ENCODE measurements around the gene GPATCH11.

The GPATCH11 gene

DNA sequence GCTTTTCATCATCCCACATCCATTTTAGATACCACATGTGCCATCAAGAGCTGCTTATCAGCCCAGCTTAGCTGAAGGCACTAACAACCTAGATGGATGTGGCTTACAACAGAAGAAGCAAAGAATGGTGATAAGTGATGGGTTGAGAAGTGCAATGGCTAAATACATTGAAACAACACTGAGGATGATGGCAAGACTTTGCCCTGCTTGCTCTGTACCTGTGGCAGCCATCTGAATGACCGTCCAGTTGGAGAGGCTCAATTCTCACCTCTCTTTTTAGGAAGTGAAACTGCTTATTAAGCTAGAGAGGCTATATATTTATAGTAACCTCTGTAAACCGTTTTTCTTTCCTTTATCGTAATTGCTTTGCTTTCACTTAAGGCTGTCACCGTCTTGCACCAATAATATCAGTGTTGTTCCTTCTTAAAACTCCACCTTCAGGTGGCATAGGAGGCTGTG lies 5.7 kb downstream of the GPATCH11 start:
- Mint-ChIP-seq H3K4me3 (no peak overlapping the region), H3K4me1 (peaks cover 9% of the 10 kb centered on the region), H3K36me3 (ENCODE audit: low read depth) (peaks cover 19% of the 10 kb centered on the region), H3K27ac (no peak overlapping the region), H3K27me3 (no peaks in the 10 kb centered on the region), H3K9me3 (no peaks in the 10 kb centered on the region)
- no peak for DNase-seq
- no peak for ATAC-seq

DNA sequence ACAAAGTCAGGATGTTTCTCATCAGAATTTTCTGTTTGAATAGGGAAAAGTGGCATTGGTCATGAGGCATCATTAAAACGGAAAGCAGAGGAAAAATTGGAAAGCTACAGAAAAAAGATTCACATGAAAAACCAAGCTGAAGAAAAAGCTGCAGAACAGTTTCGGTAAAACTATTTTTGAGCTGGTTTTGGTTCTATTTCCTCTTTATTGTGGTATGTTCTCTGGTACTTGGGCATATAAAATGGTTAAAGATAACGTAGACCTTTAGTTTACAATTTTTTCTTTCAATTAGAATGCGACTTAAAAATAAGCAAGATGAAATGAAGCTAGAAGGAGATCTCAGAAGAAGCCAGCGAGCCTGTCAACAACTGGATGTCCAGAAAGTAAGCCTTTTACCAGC lies 7.6 kb downstream of the GPATCH11 start:
- Mint-ChIP-seq H3K9me3 (no peaks in the 10 kb centered on the region), H3K4me1 (peaks cover 9% of the 10 kb centered on the region), H3K27me3 (no peaks in the 10 kb centered on the region), H3K4me3 (no peak overlapping the region), H3K36me3 (ENCODE audit: low read depth) (peaks cover 30% of the 10 kb centered on the region), H3K27ac (peak overlapping the region; percentile 85)
- DNase-seq: no peak
- ATAC-seq: no peak

DNA sequence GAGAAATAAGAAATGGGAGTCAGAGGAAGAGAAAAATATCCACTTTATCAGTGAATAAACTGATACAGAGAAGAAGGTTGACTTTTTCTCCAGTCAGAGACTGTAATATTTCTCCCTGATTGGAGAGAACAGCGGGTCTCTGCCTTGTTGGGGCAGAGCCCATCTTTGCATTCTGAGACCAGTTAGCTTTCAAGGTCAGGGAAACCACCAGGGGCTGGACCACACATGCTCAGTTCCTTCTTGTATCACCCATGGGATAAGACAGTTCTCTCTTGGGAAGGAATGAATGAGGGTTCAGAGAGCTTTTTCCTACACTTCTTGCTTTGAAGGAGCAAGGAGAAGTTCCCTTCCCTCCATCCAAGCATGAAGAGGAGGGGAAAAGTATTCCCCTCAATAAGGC lies 12.2 kb downstream of the GPATCH11 start:
- Mint-ChIP-seq H3K36me3 (ENCODE audit: low read depth) (peaks cover 52% of the 10 kb centered on the region), H3K27me3 (no peaks in the 10 kb centered on the region), H3K9me3 (no peaks in the 10 kb centered on the region), H3K4me1 (peaks cover 4% of the 10 kb centered on the region), H3K27ac (peak overlapping the region; percentile 1), H3K4me3 (no peak overlapping the region)
- no peak for DNase-seq
- no peak for ATAC-seq

DNA sequence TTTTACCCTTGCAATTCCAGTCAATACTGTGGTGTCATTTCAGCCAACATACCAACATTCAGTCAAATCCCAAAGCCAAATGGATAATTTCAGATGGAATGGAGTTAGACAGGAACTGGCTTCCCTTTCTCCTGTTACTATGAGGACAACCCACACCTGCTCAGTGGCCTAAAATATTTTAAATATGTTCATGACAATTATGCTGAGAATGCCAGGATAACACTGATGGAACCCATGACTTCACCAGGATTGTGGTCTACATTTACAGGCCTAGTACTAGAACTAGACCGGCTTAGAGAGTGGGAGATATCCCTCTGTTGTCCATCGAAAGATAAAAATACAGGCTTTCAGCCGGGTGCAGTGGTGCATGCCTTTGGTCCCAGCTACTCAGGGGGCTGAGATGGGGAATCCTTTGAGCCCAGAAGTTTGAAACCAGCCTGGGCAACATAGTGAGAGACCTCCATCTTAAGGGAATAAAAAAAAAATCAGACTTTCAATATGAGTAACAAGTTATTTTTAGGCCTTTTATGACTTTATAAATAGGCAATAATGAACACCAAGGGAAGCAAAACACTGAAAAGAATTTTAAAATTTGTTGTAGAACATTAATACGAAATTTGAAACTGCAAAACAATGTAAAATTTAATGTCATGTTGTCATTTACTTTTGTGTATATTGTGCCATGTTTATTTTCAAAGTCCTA lies 14.2 kb downstream of the GPATCH11 start:
- ATAC-seq (no peak), DNase-seq (no peak)
- Mint-ChIP-seq H3K9me3 (no peaks in the 10 kb centered on the region), H3K27ac (no peak overlapping the region), H3K36me3 (ENCODE audit: low read depth) (peaks cover 45% of the 10 kb centered on the region), H3K27me3 (no peaks in the 10 kb centered on the region), H3K4me3 (no peak overlapping the region), H3K4me1 (peaks cover 2% of the 10 kb centered on the region)

DNA sequence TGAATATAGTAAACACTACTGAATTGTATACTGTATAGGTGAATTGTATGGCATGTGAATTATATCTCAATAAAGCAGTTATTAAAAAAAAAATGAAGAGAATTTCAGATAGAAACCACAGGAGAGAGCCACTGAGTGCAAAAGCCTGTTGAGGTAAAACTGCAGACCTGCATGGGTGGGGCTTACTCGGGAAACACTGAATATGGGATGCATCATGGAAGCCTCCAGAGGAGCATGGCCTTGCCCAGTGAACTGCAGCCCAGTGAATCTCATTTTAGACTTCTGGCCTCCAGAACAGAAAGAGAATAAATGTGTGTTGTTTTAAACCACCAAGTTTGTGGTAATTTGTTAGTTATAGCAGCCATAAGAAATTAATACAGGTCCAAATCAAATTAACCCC lies 15.7 kb downstream of the GPATCH11 start:
- Mint-ChIP-seq H3K9me3 (no peaks in the 10 kb centered on the region), H3K36me3 (ENCODE audit: low read depth) (peaks cover 41% of the 10 kb centered on the region), H3K27me3 (no peaks in the 10 kb centered on the region), H3K4me3 (no peak overlapping the region), H3K4me1 (peaks cover 2% of the 10 kb centered on the region), H3K27ac (no peak overlapping the region)
- DNase-seq (no peak), ATAC-seq (no peak)

DNA sequence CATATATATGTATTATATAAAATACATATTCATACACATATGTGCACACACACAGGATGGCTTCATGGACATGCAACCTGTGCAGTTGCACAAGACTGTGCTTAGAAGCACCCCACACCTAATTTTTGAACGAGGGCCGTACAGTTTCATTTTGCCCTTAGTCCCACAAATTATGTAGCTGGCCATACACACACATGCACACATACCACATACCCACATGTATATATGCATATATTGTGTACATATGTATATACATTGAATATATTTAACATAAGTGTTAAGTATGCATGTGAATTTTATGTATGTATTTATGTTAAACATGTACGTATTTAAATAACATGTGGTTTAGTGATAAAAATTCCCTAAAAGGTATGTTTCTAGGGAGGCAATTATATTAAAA lies 18.3 kb downstream of the GPATCH11 start:
- DNase-seq (no peak), ATAC-seq (no peak)
- Mint-ChIP-seq H3K27ac (no peak overlapping the region), H3K36me3 (ENCODE audit: low read depth) (peaks cover 36% of the 10 kb centered on the region), H3K4me1 (peaks cover 2% of the 10 kb centered on the region), H3K27me3 (no peaks in the 10 kb centered on the region), H3K9me3 (no peaks in the 10 kb centered on the region), H3K4me3 (no peak overlapping the region)

DNA sequence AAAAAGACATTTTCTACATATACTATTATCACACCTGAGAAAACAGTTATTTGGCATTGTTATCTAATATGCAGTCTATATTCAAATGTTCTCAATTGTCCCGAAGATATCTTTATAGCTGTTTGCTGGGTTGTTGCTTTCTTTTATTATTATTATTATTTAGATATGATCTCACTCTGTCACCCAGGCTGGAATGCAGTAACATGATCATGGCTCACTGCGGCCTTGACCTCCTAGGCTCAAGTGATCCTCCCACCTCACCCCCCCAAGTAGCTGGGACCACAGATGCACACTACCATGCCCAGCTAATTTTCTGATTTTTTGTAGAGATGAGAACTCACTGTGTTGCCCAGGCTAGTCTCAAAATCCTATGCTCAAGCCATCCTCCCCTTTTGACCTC lies 19.9 kb downstream of the GPATCH11 start:
- Mint-ChIP-seq H3K27ac (no peak overlapping the region), H3K4me1 (no peaks in the 10 kb centered on the region), H3K27me3 (no peaks in the 10 kb centered on the region), H3K4me3 (no peak overlapping the region), H3K9me3 (no peaks in the 10 kb centered on the region), H3K36me3 (ENCODE audit: low read depth) (peaks cover 42% of the 10 kb centered on the region)
- ATAC-seq (no peak), DNase-seq (no peak)

DNA sequence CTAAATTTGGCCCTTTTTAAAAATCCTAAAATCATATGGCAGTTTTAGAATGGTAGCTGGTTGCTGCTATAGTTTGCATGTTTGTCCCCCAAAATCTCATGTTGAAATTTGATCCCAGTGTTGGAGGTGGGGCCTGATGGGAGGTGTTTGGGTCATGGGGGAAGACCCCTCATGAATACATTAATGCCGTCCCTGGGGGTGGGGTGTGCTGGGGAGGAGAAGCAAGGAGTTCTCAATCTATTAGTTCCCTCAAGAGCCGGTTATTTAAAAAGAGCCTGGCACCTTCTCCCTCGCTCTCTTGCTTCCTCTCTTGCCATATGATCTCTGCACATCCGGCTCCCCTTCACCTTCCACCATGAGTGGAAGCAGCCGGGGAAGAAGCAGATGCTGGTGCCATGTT lies 20.8 kb downstream of the GPATCH11 start:
- DNase-seq (no peak), ATAC-seq (no peak)
- Mint-ChIP-seq H3K4me1 (no peaks in the 10 kb centered on the region), H3K4me3 (no peak overlapping the region), H3K9me3 (no peaks in the 10 kb centered on the region), H3K27me3 (no peaks in the 10 kb centered on the region), H3K27ac (no peak overlapping the region), H3K36me3 (ENCODE audit: low read depth) (peaks cover 38% of the 10 kb centered on the region)

DNA sequence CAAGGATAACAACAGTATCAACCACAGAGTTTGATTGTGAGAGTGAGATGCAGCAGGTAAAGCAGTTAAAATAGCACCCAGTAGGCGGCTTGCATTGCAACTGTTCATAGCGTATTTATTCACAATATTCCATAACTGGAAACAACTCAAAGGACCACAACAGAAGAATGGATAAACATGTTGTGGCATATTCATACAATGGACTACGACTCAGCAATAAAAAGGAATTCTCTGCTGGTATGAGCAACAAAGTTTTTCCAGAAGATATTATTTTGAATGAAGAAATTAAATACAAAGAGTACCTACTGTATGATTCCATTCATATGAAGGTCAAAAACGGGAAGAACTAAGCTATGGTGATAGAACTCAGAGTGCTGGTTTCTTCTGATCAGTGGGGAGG lies 25.2 kb downstream of the GPATCH11 start:
- Mint-ChIP-seq H3K27ac (no peak overlapping the region), H3K36me3 (ENCODE audit: low read depth) (peaks cover 37% of the 10 kb centered on the region), H3K27me3 (no peaks in the 10 kb centered on the region), H3K4me1 (peaks cover 2% of the 10 kb centered on the region), H3K4me3 (no peak overlapping the region), H3K9me3 (no peaks in the 10 kb centered on the region)
- ATAC-seq: no peak
- no peak for DNase-seq

DNA sequence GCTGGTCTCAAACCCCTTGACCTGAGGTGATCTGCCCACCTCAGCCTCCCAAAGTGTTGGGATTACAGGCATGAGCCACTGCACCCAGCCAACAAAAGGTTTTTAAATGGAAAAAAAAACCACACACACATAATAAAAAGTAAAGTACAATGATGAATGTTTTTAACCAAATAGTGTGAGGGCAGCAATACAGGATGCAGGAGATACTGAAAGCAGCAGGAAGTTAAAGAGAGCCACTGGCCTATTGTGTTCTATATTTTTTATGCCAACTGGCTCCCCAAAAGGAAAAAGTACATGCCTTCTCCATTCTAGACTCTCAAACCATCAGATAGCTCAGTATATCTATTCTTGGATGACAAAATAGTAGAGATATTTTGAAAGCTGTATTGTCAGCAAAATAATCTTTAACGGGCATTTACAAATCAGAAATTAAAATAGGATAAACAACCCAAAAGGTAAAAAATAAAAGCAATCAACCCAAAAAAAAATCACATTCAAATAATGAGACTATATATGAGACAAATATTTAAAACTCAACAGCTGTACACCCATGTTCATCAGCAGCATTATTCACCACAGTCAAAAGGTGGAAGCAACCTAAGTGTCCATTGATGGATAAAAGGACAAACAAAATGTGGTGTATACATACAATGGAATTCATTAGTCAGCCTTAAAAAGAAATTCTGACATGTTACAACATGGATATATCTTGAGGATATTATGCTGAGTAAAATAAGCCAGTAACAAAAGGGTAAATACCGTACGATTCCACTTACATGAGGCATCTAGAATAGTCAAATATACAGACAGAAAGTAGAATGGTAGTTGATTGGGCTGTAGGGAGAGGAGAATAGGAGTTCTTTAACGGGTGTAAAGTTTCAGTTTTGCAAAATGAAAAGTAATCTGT lies 26.2 kb downstream of the GPATCH11 start:
- Mint-ChIP-seq H3K36me3 (ENCODE audit: low read depth) (peaks cover 36% of the 10 kb centered on the region), H3K4me3 (no peak overlapping the region), H3K9me3 (no peaks in the 10 kb centered on the region), H3K27me3 (no peaks in the 10 kb centered on the region), H3K4me1 (peaks cover 2% of the 10 kb centered on the region), H3K27ac (peak overlapping the region; percentile 46)
- DNase-seq: no peak
- no peak for ATAC-seq

DNA sequence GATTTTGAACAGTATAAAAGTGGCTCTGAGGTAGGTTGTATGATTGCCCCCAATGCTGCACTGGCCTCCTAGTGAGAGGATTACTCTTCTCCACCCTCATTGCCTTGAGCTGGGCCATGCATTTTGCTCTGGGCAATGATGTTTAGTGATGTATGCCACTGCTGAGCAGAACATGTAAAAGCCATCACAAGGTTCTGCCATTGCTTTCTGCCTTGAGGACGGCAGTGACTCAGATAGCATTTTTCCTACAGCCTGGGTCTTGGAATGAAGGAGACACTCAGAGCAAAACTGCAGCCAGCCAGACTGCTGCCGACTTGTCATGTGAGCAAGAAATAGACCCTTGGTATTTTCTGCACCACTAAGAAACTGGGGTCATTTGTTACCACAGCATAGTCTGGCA lies 27.6 kb downstream of the GPATCH11 start:
- H3K4me1 Mint-ChIP-seq: peaks cover 2% of the 10 kb centered on the region
- no peak overlapping the region for H3K4me3 Mint-ChIP-seq
- H3K27me3 Mint-ChIP-seq: no peaks in the 10 kb centered on the region
- ATAC-seq (no peak), DNase-seq (no peak)
- H3K36me3 Mint-ChIP-seq (ENCODE audit: low read depth): peaks cover 33% of the 10 kb centered on the region
- no peak overlapping the region for H3K27ac Mint-ChIP-seq
- H3K9me3 Mint-ChIP-seq: no peaks in the 10 kb centered on the region

DNA sequence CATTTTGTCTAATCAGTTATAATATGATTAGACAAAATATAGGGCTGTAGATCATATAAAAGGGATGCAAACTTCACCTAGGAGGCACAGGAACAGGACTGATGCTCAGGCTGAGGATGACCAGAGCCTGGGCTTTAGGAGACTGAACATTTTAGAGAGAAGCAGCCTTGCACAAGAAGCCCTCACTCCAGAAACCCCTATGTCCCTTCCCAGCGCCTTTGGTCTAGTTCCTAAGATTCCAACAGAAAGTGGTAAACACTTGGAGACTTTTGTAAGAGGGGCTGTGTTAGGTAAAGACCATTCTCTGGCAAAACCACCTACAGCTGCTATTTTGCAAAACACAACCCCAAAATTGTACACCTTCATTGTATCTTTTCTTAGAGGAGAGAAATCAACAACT lies 33.2 kb downstream of the GPATCH11 start:
- peaks cover 29% of the 10 kb centered on the region for H3K36me3 Mint-ChIP-seq (ENCODE audit: low read depth)
- no peak overlapping the region for H3K27ac Mint-ChIP-seq
- H3K9me3 Mint-ChIP-seq: no peaks in the 10 kb centered on the region
- H3K27me3 Mint-ChIP-seq: no peaks in the 10 kb centered on the region
- no peaks in the 10 kb centered on the region for H3K4me1 Mint-ChIP-seq
- ATAC-seq (no peak), DNase-seq (no peak)
- H3K4me3 Mint-ChIP-seq: no peak overlapping the region

DNA sequence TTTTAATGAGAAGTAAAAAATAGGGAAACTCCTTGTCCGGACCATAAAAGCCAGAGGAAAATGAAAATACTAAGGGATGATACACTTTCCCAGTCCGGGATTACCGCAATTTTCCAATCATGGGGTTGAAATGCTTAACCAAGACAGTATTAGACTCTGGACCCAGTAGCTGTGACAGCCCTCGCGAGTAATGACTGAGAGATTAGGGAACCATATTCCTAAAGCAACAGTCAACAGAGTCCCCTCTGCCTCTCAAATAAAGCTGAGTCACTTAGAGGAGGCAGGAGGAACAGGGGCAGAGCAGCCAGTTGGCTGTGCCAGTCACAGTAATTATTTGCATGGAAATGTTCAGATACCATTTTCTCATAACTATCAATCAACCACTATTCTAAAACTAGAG lies 34.8 kb downstream of the GPATCH11 start:
- no peaks in the 10 kb centered on the region for H3K9me3 Mint-ChIP-seq
- ATAC-seq (no peak), DNase-seq (no peak)
- no peak overlapping the region for H3K27ac Mint-ChIP-seq
- no peaks in the 10 kb centered on the region for H3K27me3 Mint-ChIP-seq
- H3K4me3 Mint-ChIP-seq: no peak overlapping the region
- no peaks in the 10 kb centered on the region for H3K4me1 Mint-ChIP-seq
- H3K36me3 Mint-ChIP-seq (ENCODE audit: low read depth): peaks cover 23% of the 10 kb centered on the region

DNA sequence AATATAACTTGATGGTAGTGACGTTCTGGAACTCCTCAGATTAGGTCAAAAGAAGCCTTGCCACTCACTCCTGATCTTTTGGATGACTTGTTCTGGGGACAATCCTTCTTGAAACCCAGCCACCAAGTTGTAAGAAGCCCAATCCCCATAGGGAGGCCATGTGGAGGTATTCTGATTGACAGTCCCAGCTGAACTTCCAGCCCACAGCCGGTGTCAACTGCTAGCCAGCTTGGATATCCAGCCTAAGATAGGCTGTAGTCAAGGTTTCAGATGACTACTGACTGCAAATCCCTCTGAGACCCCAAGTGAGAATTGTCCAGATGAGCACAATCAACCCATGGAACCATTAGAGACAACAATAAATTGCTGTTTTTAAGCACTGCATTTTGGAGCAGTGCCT lies 41.1 kb downstream of the GPATCH11 start:
- DNase-seq (no peak), ATAC-seq (no peak)
- peaks cover 46% of the 10 kb centered on the region for H3K36me3 Mint-ChIP-seq (ENCODE audit: low read depth)
- no peaks in the 10 kb centered on the region for H3K4me1 Mint-ChIP-seq
- H3K27ac Mint-ChIP-seq: no peak overlapping the region
- no peak overlapping the region for H3K4me3 Mint-ChIP-seq
- no peaks in the 10 kb centered on the region for H3K9me3 Mint-ChIP-seq
- no peaks in the 10 kb centered on the region for H3K27me3 Mint-ChIP-seq

DNA sequence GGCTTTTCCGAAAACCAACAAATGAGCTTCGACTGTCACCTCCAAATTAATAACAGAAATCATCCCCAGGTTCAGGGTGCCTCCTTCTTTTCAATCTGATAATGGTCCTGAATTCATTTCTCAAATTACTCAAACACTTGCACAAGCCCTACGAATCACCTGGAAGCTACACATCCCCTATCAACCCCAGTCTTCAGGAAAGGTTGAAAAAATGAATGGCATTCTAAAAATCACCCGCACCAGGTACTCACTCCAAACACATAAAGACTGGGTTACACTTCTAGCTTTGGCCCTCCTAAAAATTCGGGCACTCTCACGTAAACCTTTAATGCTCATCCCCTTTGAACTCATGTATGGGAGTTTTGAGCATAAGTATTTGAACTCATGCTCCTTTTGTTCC lies 48.6 kb downstream of the GPATCH11 start:
- DNase-seq: no peak
- no peak overlapping the region for H3K27ac Mint-ChIP-seq
- H3K27me3 Mint-ChIP-seq: no peaks in the 10 kb centered on the region
- no peak overlapping the region for H3K4me3 Mint-ChIP-seq
- no peaks in the 10 kb centered on the region for H3K4me1 Mint-ChIP-seq
- ATAC-seq: no peak
- H3K36me3 Mint-ChIP-seq (ENCODE audit: low read depth): peaks cover 48% of the 10 kb centered on the region
- H3K9me3 Mint-ChIP-seq: no peaks in the 10 kb centered on the region

Measured in activated naive CD8-positive, alpha-beta T cell treated with anti-CD3 and anti-CD28 coated beads, Interleukin-2, amount 50 U/mL, for 24 hours (primary cell).